ENCODE measurements around the gene ISYNA1. TPM values are rescaled to one million over a fixed set of nuclear protein-coding genes. Genes with fewer than 3 reads are reported as not detected.

The ISYNA1 gene
- polyA plus RNA-seq, 1 experiment: 27.0 TPM

DNA sequence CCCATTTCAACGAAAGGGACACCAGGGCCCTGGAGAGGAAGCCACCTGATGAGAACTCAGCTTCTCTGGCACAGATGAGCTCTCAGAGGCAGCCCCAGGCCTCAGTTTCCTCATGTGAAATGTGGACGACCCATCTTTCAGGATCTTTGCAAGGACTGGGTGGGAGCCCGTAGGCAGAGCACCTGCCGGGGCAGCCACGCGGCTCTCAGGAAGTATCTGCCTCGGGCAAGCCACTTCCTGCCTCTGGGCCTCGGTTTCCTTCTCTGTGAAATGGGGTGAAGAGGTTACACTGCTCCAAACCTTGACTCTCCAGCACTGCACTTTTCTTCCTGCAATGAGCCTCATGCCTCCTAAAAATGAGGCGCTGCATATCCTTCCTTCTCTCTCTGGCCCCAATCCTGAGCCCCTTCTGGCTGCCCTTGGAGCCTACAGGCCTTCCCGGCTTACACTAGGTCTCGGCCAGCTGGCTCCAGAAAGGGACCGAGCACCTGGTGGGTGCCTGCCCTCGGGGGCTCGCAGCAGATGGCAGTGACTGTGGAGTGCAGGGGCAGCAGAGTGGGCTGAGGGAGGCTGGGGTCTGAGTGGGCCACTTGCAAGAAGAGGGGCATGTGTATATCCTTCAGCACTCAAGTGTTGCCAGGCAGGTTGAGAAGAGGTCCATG is 15.3 kb downstream of the ISYNA1 start:
- Histone ChIP-seq H3K4me3 (ENCODE audit: low read depth, low read length) (no peak overlapping the region), H3K27me3 (ENCODE audit: control insufficient read depth, insufficient read depth, low read length) (no peaks in the 10 kb centered on the region), H3K36me3 (ENCODE audit: control insufficient read depth, insufficient read depth, low read length) (peaks cover 5% of the 10 kb centered on the region; the same call in 1 of the 2 replicates)
- DNase-seq (ENCODE audit: low read depth): no peak
- POLR2A ChIA-PET: no interaction called here
- TF ChIP-seq, protein P1, sequence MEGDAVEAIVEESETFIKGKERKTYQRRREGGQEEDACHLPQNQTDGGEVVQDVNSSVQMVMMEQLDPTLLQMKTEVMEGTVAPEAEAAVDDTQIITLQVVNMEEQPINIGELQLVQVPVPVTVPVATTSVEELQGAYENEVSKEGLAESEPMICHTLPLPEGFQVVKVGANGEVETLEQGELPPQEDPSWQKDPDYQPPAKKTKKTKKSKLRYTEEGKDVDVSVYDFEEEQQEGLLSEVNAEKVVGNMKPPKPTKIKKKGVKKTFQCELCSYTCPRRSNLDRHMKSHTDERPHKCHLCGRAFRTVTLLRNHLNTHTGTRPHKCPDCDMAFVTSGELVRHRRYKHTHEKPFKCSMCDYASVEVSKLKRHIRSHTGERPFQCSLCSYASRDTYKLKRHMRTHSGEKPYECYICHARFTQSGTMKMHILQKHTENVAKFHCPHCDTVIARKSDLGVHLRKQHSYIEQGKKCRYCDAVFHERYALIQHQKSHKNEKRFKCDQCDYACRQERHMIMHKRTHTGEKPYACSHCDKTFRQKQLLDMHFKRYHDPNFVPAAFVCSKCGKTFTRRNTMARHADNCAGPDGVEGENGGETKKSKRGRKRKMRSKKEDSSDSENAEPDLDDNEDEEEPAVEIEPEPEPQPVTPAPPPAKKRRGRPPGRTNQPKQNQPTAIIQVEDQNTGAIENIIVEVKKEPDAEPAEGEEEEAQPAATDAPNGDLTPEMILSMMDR (IDR thresholded peaks at IDR 0.05; ENCODE audit: insufficient read depth, low read depth, low read length): no peak
- CTCF ChIA-PET: interaction anchor here (1.1 to 1.7 kb wide), 3 partner anchors 29 to 493 kb away, joined by 3 to 4 read pairs (median 3); no protein-coding TSS in a partner anchor

GRCh38 chr19:18421371-18421959 is 16.5 kb downstream of the ISYNA1 start:
- DNase-seq (ENCODE audit: low read depth): no peak
- Histone ChIP-seq H3K27me3 (ENCODE audit: control insufficient read depth, insufficient read depth, low read length) (no peaks in the 10 kb centered on the region), H3K4me3 (ENCODE audit: low read depth, low read length) (no peak overlapping the region), H3K36me3 (ENCODE audit: control insufficient read depth, insufficient read depth, low read length) (peaks cover 2% of the 10 kb centered on the region; the same call in 1 of the 2 replicates)
- POLR2A ChIA-PET: no interaction called here
- TF ChIP-seq, protein P1 (IDR thresholded peaks at IDR 0.05; ENCODE audit: insufficient read depth, low read depth, low read length): no peak
- CTCF ChIA-PET: interaction anchor here (1.4 kb wide), 1 partner anchor 72 kb away, joined by 5 read pairs; no protein-coding TSS in a partner anchor

DNA sequence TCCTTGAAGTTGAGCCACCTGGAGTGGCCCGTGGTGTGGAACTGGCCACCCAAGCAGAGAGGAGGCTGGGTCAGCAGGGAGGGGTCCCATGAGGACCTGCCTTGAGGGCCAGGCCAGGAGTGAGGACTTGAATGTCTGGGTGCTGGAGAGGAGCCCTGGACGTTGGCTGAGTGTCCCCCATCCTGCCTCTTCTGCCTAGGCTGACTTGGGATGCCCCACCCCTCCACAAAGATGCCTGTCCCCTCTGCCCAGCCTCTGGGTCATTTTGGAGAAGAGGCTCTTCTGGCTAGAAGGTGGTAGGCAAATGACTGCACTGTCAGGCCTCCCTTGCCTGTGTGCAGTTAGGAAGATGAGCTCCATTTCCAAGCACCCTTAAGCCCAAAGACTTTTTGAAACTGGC is 17.0 kb downstream of the ISYNA1 start:
- H3K36me3 ChIP-seq (ENCODE audit: control insufficient read depth, insufficient read depth, low read length): peaks cover 2% of the 10 kb centered on the region; the same call in 1 of the 2 replicates
- ChIA-PET POLR2A (no interaction called here), CTCF (interaction anchor here (1.2 to 1.4 kb wide), 3 partner anchors 19 to 71 kb away, joined by 3 to 5 read pairs (median 5); no protein-coding TSS in a partner anchor)
- DNase-seq (ENCODE audit: low read depth): no peak
- H3K27me3 ChIP-seq (ENCODE audit: control insufficient read depth, insufficient read depth, low read length): no peaks in the 10 kb centered on the region
- H3K4me3 ChIP-seq (ENCODE audit: low read depth, low read length): peak overlapping the region; percentile 87
- TF ChIP-seq, protein P1 (IDR thresholded peaks at IDR 0.05; ENCODE audit: insufficient read depth, low read depth, low read length): no peak

- H3K4me3 ChIP-seq (ENCODE audit: low read depth, low read length): peak overlapping the region; percentile 87
- DNase-seq (ENCODE audit: low read depth): no peak
These were observed 18.1 kb downstream of the ISYNA1 start for GRCh38 chr19:18419699-18420460.

More at GRCh38 chr19:18419699-18420460, 18.1 kb downstream of the ISYNA1 start:
- POLR2A ChIA-PET: no interaction called here
- Histone ChIP-seq H3K27me3 (ENCODE audit: control insufficient read depth, insufficient read depth, low read length) (no peaks in the 10 kb centered on the region), H3K36me3 (ENCODE audit: control insufficient read depth, insufficient read depth, low read length) (peaks cover 2% of the 10 kb centered on the region; the same call in 1 of the 2 replicates)
- CTCF ChIA-PET: interaction anchor here (0.6 to 12.0 kb wide), 11 partner anchors 10 to 207 kb away, joined by 3 to 101 read pairs (median 4); partner anchors contain the start of gene GDF15
- TF ChIP-seq, protein P1 (IDR thresholded peaks at IDR 0.05; ENCODE audit: insufficient read depth, low read depth, low read length): no peak
